ENCODE results near the gene TFPT.

TFPT gene

DNA sequence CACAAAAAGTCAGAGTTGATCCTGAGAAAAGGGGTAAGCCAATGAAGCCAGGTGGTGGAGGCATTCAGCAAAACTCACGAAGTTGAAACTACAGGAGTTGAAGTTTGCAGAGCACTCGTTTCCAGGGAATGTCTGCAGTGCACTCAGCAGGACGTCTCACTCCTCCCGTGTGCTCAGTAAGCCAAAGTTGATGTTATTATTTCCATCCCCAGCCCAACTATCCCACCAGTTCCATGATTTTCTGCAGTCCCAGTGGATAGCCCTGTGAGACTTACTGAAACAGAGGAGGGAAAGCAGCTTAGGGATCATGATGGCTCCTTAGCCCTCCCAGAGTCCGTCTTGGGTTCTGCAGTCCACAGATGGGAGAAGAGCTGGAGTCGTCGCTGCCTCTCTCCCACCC lies 34.4 kb downstream of the TFPT start, which contains the start of gene TARM1:
Gene TARM1, minus strand, starts transcription at position 334 of the 400 bp plus-strand sequence. Its CDS starts 25 bp downstream, at position 309.
- no peak for FAIRE-seq
- DNase-seq (ENCODE audit: low spot score) = no peak

DNA sequence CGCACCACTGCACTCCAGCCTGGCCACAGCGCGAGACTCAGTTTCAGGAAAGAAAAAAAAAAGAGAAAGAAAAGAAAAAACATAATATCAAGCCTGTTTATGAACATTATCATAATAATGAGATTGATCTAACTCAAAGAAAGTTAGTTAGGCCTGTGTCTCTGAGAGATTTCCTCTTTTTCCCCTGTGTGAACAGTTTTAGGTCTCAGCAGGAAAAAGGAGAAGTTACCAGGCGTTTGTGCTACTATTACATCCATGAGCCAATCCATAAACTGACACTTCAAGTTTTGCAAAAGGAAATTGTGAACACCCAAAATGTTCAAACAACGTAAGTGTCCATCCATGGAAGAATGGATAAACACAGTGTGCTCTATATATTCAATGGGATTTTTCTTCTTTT lies 38.1 kb downstream of the TFPT start:
- FAIRE-seq (no peak), DNase-seq (ENCODE audit: low spot score) (no peak)

- FAIRE-seq = no peak
- no peak for DNase-seq (ENCODE audit: low spot score)
Measured at GRCh38 chr19:54074851-54075250, 40.6 kb downstream of the TFPT start.

DNA sequence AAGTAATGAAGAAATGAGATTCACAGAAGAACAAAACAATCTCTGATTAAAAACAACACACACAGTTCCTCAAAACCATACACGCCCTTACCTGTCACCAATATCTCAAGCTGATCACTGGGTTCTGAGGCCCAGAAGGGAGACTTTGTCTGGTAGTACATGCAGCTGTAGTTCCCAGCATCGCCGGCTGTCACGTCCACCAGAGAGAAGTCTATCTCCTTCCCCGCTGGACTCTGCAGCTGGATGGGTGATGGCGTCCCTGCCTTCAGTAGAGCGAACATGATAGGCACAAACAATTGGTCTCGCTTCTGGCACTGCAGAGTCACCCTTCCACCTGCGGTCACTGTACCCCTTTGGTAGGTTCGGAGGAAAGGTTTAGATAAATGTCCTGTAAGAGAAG lies 41.6 kb downstream of the TFPT start:
- DNase-seq (ENCODE audit: low spot score) = no peak
- no peak for FAIRE-seq

DNA sequence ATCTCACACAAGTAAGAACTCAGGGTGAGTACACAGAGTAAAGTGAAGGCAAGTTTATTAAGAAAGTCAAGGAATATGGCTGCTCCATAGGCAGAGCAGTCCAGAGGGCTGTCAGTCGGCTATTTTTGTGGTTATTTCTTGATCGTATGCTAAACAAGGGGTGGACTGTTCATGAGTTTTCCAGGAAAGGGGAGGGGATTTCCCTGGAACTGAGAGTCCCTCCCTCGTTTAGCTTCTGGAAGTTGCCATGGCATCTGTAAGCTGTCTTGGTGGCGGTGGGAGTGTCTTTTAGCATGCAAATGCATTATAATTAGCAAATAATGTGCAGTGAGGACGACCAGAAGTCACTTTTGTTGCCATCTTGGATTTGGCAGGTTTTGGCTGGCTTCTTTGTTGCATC lies 46.0 kb downstream of the TFPT start:
- no peak for FAIRE-seq
- no peak for DNase-seq (ENCODE audit: low spot score)

DNA sequence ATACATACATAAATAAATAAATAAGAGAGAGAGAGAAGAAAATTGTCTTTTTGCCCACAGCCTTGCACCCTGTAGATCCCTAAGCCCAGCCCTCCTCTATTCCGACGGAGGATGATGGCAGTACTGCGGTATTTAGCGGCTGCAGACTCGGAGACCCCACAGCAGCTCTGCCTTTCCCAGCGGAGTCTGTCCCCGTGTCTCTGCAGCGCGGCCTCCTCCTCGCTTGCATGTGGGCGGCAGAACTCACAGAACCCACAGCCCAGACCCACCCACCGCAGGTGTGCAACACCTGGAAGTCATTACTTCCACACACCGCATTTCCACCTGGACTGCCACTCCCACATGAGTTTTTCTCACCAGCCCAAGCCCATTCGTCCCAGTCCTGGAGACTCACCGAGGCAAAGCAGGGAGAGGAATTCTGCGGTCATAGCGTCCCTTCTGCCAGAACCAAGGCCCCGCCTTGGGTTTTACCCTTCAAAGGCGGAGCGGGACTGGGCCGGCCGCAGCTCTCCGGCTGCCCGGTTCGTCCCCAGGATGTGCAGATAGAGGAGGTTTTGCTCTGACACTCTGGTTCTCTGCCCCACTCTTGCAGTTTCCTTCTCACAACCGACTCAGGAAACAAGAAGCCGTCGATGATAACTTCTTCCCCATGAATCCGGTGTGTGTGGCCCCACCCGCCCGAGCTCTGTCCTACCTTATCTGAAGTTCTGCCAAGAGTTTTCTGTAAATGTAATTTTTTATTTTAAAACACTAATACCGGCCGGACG lies 51.9 kb downstream of the TFPT start, which contains the start of gene VSTM1:
Gene VSTM1, minus strand, starts transcription at position 548 of the 767 bp plus-strand sequence. Its CDS starts 120 bp downstream, at position 428.
- FAIRE-seq = no peak
- DNase-seq (ENCODE audit: low spot score) = no peak

- DNase-seq (ENCODE audit: low spot score) (no peak), FAIRE-seq (no peak)
Measured at GRCh38 chr19:54062643-54063042, 52.8 kb downstream of the TFPT start.
